ENCODE data around the gene IL1RAPL2. TPM values are rescaled to one million over a fixed set of nuclear protein-coding genes. Genes with fewer than 3 reads are reported as not detected.

Gene IL1RAPL2
- total and polyA plus RNA-seq, 8 donors, result 0.13 to 1.1 (median 0.47) TPM; not detected in 2

DNA sequence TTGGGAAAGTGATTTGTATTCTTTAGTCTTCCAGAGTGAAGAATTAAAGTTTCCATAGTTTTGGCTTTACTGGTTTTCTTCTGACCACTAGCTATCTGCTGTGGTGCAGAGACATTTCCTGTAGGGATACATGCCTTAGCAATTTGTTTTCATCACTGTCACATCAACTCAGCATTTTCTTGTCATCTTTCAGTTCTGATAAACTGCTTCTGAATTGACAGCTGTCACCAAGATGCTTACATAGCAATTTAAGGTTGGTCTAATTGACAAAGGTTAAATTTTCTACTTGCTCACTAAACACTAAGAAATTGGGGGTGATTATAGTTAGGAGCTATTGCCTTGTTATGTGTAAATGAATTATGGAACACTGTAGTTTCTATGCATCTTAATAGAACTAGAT lies 422.0 kb downstream of the IL1RAPL2 start:
- peaks cover 0 to 3% of the 10 kb centered on the region in 2 donors for H3K27me3 ChIP-seq
- H3K27ac ChIP-seq, result no peak overlapping the region
- H3K4me1 ChIP-seq, result no peaks in the 10 kb centered on the region
- intact Hi-C loops (cut with DNase I), result no loop called here
- no peak overlapping the region for H3K4me3 ChIP-seq
- H3K9me3 ChIP-seq, result no peaks in the 10 kb centered on the region
- DNase-seq (no peak), ATAC-seq (no peak)
- TF ChIP-seq, protein P1, sequence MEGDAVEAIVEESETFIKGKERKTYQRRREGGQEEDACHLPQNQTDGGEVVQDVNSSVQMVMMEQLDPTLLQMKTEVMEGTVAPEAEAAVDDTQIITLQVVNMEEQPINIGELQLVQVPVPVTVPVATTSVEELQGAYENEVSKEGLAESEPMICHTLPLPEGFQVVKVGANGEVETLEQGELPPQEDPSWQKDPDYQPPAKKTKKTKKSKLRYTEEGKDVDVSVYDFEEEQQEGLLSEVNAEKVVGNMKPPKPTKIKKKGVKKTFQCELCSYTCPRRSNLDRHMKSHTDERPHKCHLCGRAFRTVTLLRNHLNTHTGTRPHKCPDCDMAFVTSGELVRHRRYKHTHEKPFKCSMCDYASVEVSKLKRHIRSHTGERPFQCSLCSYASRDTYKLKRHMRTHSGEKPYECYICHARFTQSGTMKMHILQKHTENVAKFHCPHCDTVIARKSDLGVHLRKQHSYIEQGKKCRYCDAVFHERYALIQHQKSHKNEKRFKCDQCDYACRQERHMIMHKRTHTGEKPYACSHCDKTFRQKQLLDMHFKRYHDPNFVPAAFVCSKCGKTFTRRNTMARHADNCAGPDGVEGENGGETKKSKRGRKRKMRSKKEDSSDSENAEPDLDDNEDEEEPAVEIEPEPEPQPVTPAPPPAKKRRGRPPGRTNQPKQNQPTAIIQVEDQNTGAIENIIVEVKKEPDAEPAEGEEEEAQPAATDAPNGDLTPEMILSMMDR (IDR thresholded peaks at IDR 0.05), result no peak
- no peaks in the 10 kb centered on the region for H3K36me3 ChIP-seq

- Histone ChIP-seq H3K9me3 (no peaks in the 10 kb centered on the region), H3K4me3 (no peak overlapping the region), H3K27me3 (peaks cover 0 to 7% of the 10 kb centered on the region in 2 donors), H3K27ac (no peak overlapping the region), H3K36me3 (no peaks in the 10 kb centered on the region), H3K4me1 (no peaks in the 10 kb centered on the region)
- DNase-seq (no peak), ATAC-seq (no peak)
- intact Hi-C loops (cut with DNase I), result no loop called here
- TF ChIP-seq, protein P1 (IDR thresholded peaks at IDR 0.05), result no peak
Observed at GRCh38 chrX:104995546-104995945, 429.5 kb downstream of the IL1RAPL2 start.

DNA sequence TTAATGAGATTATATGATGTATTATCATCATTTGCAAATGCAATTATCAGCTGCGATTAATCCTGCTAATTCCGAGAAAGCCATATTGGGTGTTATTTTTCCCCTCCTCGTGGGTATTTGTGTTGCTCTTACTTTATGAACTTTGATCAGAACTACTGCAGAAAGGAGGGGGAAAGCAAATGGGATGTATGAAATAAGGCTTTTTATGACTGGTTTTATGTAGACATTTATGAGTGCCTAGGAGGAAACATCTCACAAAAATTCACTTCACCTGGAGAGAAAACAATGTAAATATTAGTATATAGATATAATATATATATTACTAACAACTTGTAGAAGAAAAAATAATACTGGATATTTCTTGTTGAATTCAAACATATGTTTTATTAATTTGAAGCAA lies 440.1 kb downstream of the IL1RAPL2 start:
- intact Hi-C loops (cut with DNase I), result no loop called here
- TF ChIP-seq, protein P1 (IDR thresholded peaks at IDR 0.05), result no peak
- no peak for ATAC-seq

DNA sequence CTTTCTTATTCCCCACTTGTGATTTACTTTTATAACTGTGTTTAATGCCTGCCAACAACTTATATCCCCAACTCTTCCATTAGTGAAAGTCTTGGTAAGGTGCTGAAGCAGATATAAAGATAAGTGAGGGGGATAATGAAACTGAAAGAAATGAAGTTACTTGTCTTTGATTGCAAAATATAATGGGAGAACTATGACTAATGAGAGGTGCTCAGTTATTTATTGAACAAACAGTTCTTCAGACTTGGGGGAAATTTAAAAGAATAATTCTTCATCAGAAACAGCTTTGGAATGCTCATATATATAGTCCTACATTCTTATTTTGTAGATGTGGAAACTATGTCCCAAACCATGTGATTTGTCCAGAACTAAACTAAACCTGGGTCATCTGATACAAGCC lies 441.0 kb downstream of the IL1RAPL2 start:
- no peaks in the 10 kb centered on the region for H3K36me3 ChIP-seq
- intact Hi-C loops (cut with DNase I), result no loop called here
- DNase-seq, result no peak

More for the DNA sequence above, 440.1 kb downstream of the IL1RAPL2 start:
- no peaks in the 10 kb centered on the region for H3K27me3 ChIP-seq
- no peak overlapping the region for H3K4me3 ChIP-seq
- no peaks in the 10 kb centered on the region for H3K4me1 ChIP-seq
- no peaks in the 10 kb centered on the region for H3K9me3 ChIP-seq
- H3K36me3 ChIP-seq, result no peaks in the 10 kb centered on the region
- no peak overlapping the region for H3K27ac ChIP-seq
- no peak for DNase-seq

GRCh38 chrX:105013719-105014118 lies 447.7 kb downstream of the IL1RAPL2 start:
- no peak for ATAC-seq
- Histone ChIP-seq H3K4me1 (no peaks in the 10 kb centered on the region), H3K27ac (no peak overlapping the region), H3K36me3 (no peaks in the 10 kb centered on the region), H3K4me3 (no peak overlapping the region), H3K27me3 (peaks cover 0 to 4% of the 10 kb centered on the region in 2 donors), H3K9me3 (no peaks in the 10 kb centered on the region)
- TF ChIP-seq, protein P1 (IDR thresholded peaks at IDR 0.05), result no peak
- no peak for DNase-seq
- intact Hi-C loops (cut with DNase I), result no loop called here

More for the DNA sequence above, 441.0 kb downstream of the IL1RAPL2 start:
- no peak for ATAC-seq
- Histone ChIP-seq H3K9me3 (no peaks in the 10 kb centered on the region), H3K27me3 (no peaks in the 10 kb centered on the region), H3K4me3 (no peak overlapping the region), H3K27ac (no peak overlapping the region), H3K4me1 (no peaks in the 10 kb centered on the region)
- TF ChIP-seq, protein P1 (IDR thresholded peaks at IDR 0.05), result no peak
